Sigmoid colon (tissue), 7 donors: ENCODE measurements around the gene ATP2B2. TPM values are rescaled to one million over a fixed set of nuclear protein-coding genes. Genes with fewer than 3 reads are reported as not detected.

Experiments
- DNase-seq: peaks from one replicate; pipeline ENCODE4 v3.0.0-alpha.2; 2019
- H3K27ac ChIP-seq, 4 donors: fragments of 200-600 bp; sonication (generic); one replicate each; pipeline ENCODE4 v1.5.1; 2016 to 2019; ENCODE audit warnings: mild to moderate bottlenecking in 1 of 4
- H3K27me3 ChIP-seq, 3 donors: fragments of 200-600 bp; sonication (generic); one replicate each; pipeline ENCODE4 v1.5.1; 2019; ENCODE audit warnings: mild to moderate bottlenecking in 1 of 3
- H3K36me3 ChIP-seq, 4 donors: fragments of 200-600 bp; sonication (generic); one replicate each; pipeline ENCODE4 v1.5.1; 2016 to 2019
- H3K4me1 ChIP-seq, 4 donors: fragments of 200-600 bp; sonication (generic); one replicate each; pipeline ENCODE4 v1.5.1; 2017 to 2019
- H3K4me3 ChIP-seq, 4 donors: fragments of 200-600 bp; sonication (generic); one replicate each; pipeline ENCODE4 v1.5.1; 2017 to 2019; ENCODE audit warnings: mild to moderate bottlenecking in 2 of 4, moderate library complexity in 1 of 4
- H3K9me3 ChIP-seq, 4 donors: fragments of 200-600 bp in 3 of 4; sonication (generic) in 3 of 4; one replicate each; pipeline versions ENCODE4 v1.5.1 to v1.6.1; 2013 to 2019
- CTCF ChIP-seq, 4 experiments: fragments of 450-650 bp in 3 of 4; fragments of 200-600 bp in 1 of 4; IDR thresholded peaks; one replicate each; pipeline ENCODE4 v1.5.1; 2016 to 2019; ENCODE audit warnings: antibody characterized with exemption in 4 of 4, mild to moderate bottlenecking in 3 of 4, moderate library complexity in 2 of 4
- EP300 ChIP-seq, 4 donors: sonication (generic); formaldehyde crosslinking; IDR thresholded peaks; one replicate each; pipeline ENCODE4 v1.6.1; 2017; ENCODE audit warnings: antibody characterized with exemption in 4 of 4
- POLR2A ChIP-seq, 2 donors: fragments of 450-650 bp; IDR thresholded peaks; one replicate each; pipeline ENCODE4 v1.6.1; 2016; ENCODE audit warnings: antibody characterized with exemption in 2 of 2, mild to moderate bottlenecking in 2 of 2, moderate library complexity in 2 of 2
- POLR2AphosphoS5 ChIP-seq, 4 donors: sonication (generic); formaldehyde crosslinking; IDR thresholded peaks; one replicate each; pipeline ENCODE4 v1.6.1; 2017; ENCODE audit warnings: antibody characterized with exemption in 4 of 4
- WGBS, 2 donors: extraction: QIAGEN DNeasy Blood & Tissue Kit; methylation state at CpG; one replicate each; pipeline ENCODE4 v1.1.7; 2013; 5-methylcytosine and 5-hydroxymethylcytosine counted together
- intact Hi-C: fragments of 100-400 bp; cut with DNase I; formaldehyde crosslinking; loops from one replicate; pipeline ENCODE4 v1.15.1; 2023
- polyA plus RNA-seq, 3 donors: library from polyadenylated mRNA; stranded (reverse); fragments of 200-250 nt; gene quantifications; one replicate each; pipeline ENCODE4 v1.2.3, GENCODE V29; 2013
- total RNA-seq, 4 donors: library from RNA; depleted of rRNA; stranded (reverse); fragments of >200 nt; gene quantifications; one replicate each; pipeline ENCODE4 v1.1.0, GENCODE V29; 2016
- donor health status: healthy with polysubstance abuse.
- donor health status: Bipolar disorder and iron deficiency.
- donor health status: healthy.

Gene ATP2B2
- total and polyA plus RNA-seq, 7 donors = under 0.01 to 0.83 (median 0.23) TPM; not detected in 3

GRCh38 chr3:10484709-10485108 lies 20.7 kb downstream of the ATP2B2 start:
- Histone ChIP-seq H3K27ac (no peak overlapping the region), H3K9me3 (no peaks in the 10 kb centered on the region), H3K36me3 (no peaks in the 10 kb centered on the region), H3K4me1 (no peaks in the 10 kb centered on the region), H3K27me3 (peaks cover 0 to 8% (median 0%) of the 10 kb centered on the region in 3 donors), H3K4me3 (no peak overlapping the region)
- no peak for DNase-seq
- intact Hi-C loops = no loop called here
- 89% methylated on average over 3 of the region's 3 CpGs for WGBS, 2 donors
- TF ChIP-seq EP300 (IDR thresholded peaks at IDR 0.05) (no peak), POLR2AphosphoS5 (IDR thresholded peaks at IDR 0.05) (no peak), POLR2A (IDR thresholded peaks at IDR 0.05) (no peak), CTCF (IDR thresholded peaks at IDR 0.05) (no peak)

- Histone ChIP-seq H3K27ac (no peak overlapping the region), H3K36me3 (no peaks in the 10 kb centered on the region), H3K4me3 (no peak overlapping the region), H3K4me1 (no peaks in the 10 kb centered on the region), H3K27me3 (peaks cover 0 to 8% (median 0%) of the 10 kb centered on the region in 3 donors), H3K9me3 (no peaks in the 10 kb centered on the region)
- TF ChIP-seq EP300 (IDR thresholded peaks at IDR 0.05) = no peak
- no peak for TF ChIP-seq POLR2AphosphoS5 (IDR thresholded peaks at IDR 0.05)
- TF ChIP-seq CTCF (IDR thresholded peaks at IDR 0.05) = no peak
- TF ChIP-seq POLR2A (IDR thresholded peaks at IDR 0.05) = no peak
- intact Hi-C loops = no loop called here
- DNase-seq = no peak
- WGBS, 2 donors = 68 to 74% methylated on average over 13 of the region's 13 CpGs
Observed at GRCh38 chr3:10483686-10484345, 21.6 kb downstream of the ATP2B2 start.

GRCh38 chr3:10483364-10483675 lies 22.1 kb downstream of the ATP2B2 start:
- no peaks in the 10 kb centered on the region for H3K9me3 ChIP-seq
- H3K36me3 ChIP-seq = no peaks in the 10 kb centered on the region
- no peak overlapping the region for H3K27ac ChIP-seq
- no peak overlapping the region for H3K4me3 ChIP-seq
- WGBS, 2 donors = 78 to 87% methylated on average over 4 of the region's 4 CpGs
- no peak for TF ChIP-seq EP300 (IDR thresholded peaks at IDR 0.05)
- no peak for TF ChIP-seq POLR2AphosphoS5 (IDR thresholded peaks at IDR 0.05)
- TF ChIP-seq POLR2A (IDR thresholded peaks at IDR 0.05) = no peak
- TF ChIP-seq CTCF (IDR thresholded peaks at IDR 0.05) = no peak
- no peaks in the 10 kb centered on the region for H3K4me1 ChIP-seq
- no peak for DNase-seq
- peaks cover 0 to 8% (median 0%) of the 10 kb centered on the region in 3 donors for H3K27me3 ChIP-seq
- intact Hi-C loops = no loop called here

- no peak overlapping the region for H3K4me3 ChIP-seq
- no peak overlapping the region for H3K27ac ChIP-seq
- no peaks in the 10 kb centered on the region for H3K9me3 ChIP-seq
- H3K36me3 ChIP-seq = no peaks in the 10 kb centered on the region
- H3K27me3 ChIP-seq = peaks cover 0 to 8% (median 0%) of the 10 kb centered on the region in 3 donors
- no peak for TF ChIP-seq EP300 (IDR thresholded peaks at IDR 0.05)
- no peak for TF ChIP-seq POLR2AphosphoS5 (IDR thresholded peaks at IDR 0.05)
- no peak for TF ChIP-seq CTCF (IDR thresholded peaks at IDR 0.05)
- TF ChIP-seq POLR2A (IDR thresholded peaks at IDR 0.05) = no peak
- intact Hi-C loops = no loop called here
- no peaks in the 10 kb centered on the region for H3K4me1 ChIP-seq
- DNase-seq = no peak
- 82 to 89% methylated on average over 13 of the region's 13 CpGs for WGBS, 2 donors
Observed at GRCh38 chr3:10482631-10483363, 22.6 kb downstream of the ATP2B2 start.
